Measurements from ENCODE around the gene PEX14.

DNA sequence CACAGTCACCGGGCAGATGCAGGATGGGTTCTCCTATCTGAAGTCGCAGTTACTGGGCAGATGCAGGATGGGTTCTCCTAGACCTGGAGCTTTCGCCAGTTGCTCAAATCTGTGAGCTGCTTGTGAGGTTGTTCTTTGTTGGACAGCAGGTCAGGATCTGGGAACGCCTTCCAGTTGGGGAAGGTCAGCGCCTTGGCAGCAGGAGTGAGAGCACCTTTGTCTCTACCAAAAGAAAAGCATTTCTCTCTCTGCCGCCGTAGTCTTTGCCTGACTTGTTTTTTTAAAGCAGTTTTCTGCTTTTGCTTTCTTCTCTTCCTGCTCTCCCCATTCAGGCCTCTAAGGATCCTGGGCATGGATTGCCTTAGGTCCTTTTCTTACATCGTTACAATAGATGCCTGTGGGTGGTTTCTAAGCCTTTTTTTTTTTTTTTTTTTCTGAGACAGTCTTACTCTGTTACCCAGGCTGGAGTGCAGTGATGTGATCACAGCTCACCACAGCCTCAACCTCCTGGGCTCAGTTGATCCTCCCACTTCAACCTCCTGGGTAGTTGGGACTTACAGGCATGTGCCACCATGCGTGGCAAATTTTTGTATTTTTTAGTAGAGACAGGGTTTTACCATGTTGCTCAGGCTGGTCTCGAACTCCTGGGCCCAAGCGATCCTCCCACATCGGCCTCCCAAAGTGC is 15.7 kb downstream of the PEX14 start:
- TF ChIP-seq, protein P1, sequence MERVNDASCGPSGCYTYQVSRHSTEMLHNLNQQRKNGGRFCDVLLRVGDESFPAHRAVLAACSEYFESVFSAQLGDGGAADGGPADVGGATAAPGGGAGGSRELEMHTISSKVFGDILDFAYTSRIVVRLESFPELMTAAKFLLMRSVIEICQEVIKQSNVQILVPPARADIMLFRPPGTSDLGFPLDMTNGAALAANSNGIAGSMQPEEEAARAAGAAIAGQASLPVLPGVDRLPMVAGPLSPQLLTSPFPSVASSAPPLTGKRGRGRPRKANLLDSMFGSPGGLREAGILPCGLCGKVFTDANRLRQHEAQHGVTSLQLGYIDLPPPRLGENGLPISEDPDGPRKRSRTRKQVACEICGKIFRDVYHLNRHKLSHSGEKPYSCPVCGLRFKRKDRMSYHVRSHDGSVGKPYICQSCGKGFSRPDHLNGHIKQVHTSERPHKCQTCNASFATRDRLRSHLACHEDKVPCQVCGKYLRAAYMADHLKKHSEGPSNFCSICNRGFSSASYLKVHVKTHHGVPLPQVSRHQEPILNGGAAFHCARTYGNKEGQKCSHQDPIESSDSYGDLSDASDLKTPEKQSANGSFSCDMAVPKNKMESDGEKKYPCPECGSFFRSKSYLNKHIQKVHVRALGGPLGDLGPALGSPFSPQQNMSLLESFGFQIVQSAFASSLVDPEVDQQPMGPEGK (CRISPR knock-in tag; IDR thresholded peaks at IDR 0.05; ENCODE audit: borderline replicate concordance), result no peak
- no peak for TF ChIP-seq ARNTL (CRISPR knock-in tag; IDR thresholded peaks at IDR 0.05; ENCODE audit: borderline replicate concordance, low read depth)
- TF ChIP-seq OSR1 (CRISPR knock-in tag; IDR thresholded peaks at IDR 0.05), result no peak
- no peak for TF ChIP-seq ZFP3 (CRISPR knock-in tag; IDR thresholded peaks at IDR 0.05)
- TF ChIP-seq PPARA (CRISPR knock-in tag; IDR thresholded peaks at IDR 0.05; ENCODE audit: borderline replicate concordance), result no peak
- TF ChIP-seq ISL1 (CRISPR knock-in tag; IDR thresholded peaks at IDR 0.05), result no peak
- TF ChIP-seq CREB5 (CRISPR knock-in tag; IDR thresholded peaks at IDR 0.05; ENCODE audit: low read depth), result no peak
- TF ChIP-seq ZNF8 (CRISPR knock-in tag; IDR thresholded peaks at IDR 0.05), result no peak
- TF ChIP-seq ESRRG (CRISPR knock-in tag; IDR thresholded peaks at IDR 0.05), result no peak
- no peak for TF ChIP-seq ZFP30 (CRISPR knock-in tag; IDR thresholded peaks at IDR 0.05)

Measured in SK-N-SH treated with all-trans-retinoic acid at 6 μM for 48 hours (cell line).